Right lung (tissue), 5 donors: ENCODE data around the gene AMPH. TPM values are rescaled to one million over a fixed set of nuclear protein-coding genes. Genes with fewer than 3 reads are reported as not detected.

ENCODE experiments used
- DNase-seq, 2 donors: peaks; one replicate each; pipeline ENCODE4 v3.0.0-alpha.2; 2013
- polyA plus RNA-seq, 5 donors: library from polyadenylated mRNA; unstranded; fragments of 120-200 nt; gene quantifications; one replicate each; pipeline versions ENCODE4 v1.2.1 to v1.2.3, GENCODE V29; 2013; ENCODE audit warnings: inconsistent platforms in 1 of 5, low replicate concordance in 1 of 5; ENCODE audit not compliant: insufficient read length in 5 of 5, insufficient read depth in 1 of 5

AMPH gene
- polyA plus RNA-seq, 5 donors: 9.5 to 12.9 (median 11.4) TPM

DNA sequence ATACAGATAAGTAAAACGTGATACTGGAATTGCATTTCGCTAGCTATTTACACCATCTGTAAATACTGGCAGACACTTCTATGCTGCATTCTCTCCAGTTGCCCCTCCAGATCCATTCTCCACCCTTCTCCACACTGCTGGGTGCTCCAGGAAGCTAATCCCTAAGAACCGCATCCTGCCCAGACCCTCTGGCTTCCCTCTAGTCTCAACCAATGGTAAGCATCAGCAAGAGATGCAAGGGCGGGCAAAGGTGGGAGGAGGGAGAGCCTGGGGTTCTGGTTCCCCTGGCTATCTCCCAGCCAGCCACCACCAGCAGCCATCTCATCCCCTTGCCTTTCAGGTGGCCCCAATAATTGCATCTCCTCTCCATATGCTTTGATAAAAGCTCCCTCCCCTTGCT is 84.4 kb downstream of the AMPH start:
- DNase-seq: no peak

DNA sequence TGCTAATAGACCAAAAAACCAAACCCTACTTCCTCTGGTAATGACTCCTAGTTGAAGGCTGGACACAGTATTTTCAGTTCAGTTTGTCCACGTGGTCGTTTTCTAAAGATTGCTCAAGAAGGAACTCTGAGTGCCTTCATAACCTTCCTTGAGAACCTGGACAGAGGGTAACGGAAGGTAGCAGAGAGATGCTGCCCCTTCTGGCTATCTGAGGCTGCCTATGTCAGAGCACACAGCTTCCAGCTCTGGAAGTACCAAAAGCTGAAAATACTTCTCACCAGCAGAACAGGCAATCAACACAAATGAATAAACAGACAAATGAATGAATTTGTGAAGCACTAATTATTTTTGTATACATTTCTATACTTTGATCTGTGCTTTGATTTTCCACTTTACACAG is 85.2 kb downstream of the AMPH start:
- DNase-seq: no peak

DNA sequence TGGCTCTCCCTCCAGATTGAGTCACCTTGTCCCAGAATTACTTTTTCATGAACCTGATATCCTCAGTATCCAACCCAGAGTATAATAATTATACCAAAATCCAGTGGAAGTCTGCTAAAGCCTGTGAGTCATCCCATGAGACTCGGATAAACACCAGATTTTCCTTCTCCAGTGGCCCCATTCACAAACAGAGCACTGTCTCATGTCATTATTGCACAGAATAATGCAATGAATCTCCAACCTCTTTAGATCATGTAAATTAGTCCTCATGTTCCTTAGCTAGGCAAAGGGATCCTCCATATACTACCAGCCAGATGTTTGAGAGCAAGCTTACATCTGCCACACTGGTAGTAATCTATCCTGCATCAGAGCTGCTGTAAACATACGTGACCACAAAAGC is 89.0 kb downstream of the AMPH start:
- no peak for DNase-seq

DNA sequence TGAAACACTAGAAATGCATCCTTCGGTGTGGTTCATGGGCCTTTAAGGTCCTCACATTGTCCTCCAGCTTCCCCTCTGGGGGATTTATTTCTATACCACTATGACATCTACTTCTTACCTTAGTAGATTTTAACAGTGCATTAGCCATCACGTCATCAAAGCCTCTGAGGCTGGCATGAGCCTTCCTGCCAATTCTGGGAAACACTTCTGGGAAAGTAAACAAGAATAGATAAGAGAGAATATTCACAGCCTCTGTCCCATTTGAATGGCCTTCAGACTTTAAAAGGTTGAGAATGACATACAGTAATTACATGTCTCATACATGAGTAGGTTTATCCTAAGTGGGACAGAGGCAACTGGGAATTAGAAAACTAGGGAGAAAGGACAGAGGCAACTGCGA is 89.7 kb downstream of the AMPH start:
- no peak for DNase-seq

DNA sequence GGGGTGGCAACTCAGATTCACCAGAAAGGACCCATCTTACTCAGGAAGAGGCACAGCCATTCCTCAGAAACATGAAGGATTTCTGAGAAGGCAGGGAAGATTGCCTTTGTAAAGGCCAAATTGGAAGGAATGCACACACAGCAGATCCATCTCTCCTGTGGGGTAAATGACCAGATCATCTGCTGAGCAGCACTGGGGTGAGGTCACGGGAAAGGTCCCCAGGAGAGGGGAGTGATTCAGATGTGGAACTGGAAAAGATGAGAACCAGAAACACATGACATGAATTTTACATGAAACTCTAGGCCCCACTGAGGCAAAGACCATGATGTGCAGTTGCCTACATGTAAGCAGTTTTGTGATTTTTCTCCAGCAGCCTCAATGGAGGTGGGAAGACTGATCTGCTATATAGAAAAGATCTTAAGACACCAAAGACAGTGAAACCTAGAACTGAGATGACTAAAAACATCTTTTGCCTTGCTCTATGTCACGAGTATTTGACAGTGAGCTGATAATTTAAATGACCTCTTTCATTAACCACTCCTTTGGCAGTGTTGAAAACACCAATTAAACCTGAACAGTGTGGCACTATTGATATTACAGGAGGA is 91.6 kb downstream of the AMPH start:
- DNase-seq: no peak

DNA sequence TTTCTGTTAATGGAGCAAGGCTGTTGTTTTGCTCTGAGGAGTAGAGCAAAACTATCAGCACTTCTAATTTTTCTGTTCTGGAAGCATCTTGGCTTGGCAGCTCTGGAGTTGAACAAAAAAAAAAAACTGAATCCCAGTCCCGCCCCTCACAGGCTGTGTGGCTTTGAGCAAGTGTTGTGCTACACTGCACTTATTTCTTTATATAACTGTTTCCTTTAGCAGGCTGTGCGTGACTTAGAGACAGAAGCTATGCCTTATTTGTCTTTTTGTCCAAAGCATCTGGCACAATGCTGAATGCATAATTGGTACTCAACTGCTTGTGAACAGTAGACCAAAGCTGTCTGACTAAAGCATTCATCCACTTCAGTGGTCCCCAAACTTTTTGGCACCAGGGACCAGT is 96.1 kb downstream of the AMPH start:
- no peak for DNase-seq

DNA sequence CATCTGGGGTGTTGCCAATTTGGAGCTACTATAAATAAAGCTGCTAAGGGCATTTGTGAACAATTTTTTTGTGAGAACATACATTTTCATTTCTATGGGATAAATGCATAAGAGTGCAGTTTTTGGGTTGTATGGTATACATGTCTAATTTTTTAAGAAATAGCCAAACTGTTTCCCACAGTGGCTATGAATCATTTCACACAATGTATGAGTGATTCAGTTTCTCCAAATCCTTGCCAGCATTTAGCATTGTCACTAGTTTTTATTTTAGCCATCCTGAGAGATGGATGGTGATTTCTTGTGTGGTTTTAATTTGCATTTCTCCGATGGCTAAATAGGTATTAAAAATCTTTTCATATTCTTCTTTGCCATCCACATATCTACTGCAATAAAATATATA is 105.3 kb downstream of the AMPH start:
- DNase-seq: no peak

DNA sequence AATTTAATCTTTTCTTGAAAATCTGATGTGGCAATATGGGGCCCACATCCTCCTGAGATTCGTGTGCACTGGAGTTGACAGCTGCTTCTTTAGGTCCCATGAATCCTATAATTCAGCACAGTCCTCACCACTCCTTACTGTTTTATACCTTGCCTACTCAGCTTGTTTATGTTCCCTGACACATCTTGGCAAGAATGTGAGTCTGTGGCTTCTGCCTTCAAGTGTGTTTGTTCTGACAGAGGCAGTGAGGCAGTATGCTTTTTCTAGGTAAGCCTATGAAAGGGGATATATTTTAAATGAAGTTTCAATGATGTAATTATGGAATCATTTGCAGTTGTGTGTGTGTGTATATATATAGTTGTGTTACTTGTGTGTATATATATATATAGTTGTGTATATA is 106.4 kb downstream of the AMPH start:
- DNase-seq: no peak

DNA sequence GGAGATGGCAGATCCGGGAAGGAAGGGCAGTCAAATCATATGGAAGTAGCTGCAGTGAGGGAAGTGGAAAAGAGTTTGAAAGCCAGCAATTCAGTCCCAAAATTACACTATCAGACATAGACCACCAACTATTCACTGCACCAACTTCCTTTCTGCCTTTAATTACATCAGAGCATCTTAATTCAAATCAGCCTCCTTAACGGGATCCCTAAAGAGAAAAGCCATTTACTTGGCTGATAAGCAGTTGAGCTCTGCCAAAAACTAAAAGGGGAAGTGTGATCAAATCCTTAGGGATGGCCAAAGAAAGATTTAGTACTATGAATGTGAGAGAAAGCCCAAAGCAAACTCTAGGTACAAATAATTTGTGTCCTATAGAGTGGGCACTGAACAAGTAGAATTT is 110.4 kb downstream of the AMPH start:
- no peak for DNase-seq

DNA sequence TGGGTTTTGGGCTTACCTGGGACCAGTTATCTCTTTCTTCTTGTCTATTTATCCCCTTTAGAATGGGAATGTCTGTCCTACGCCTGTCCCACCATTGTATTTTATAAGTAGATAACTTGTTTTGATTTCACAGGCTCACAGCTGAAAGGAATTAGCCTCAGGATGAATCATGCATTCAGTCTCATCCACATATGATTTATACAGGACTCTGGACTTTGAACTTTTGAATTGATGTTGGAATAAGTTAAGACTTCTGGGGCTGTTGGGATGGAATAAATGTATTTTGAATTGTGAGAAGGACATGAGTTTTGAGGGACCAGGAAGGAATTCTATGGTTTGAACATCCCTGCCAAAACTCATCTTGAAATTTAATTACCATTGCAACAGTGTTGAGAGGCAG is 112.6 kb downstream of the AMPH start:
- no peak for DNase-seq

DNA sequence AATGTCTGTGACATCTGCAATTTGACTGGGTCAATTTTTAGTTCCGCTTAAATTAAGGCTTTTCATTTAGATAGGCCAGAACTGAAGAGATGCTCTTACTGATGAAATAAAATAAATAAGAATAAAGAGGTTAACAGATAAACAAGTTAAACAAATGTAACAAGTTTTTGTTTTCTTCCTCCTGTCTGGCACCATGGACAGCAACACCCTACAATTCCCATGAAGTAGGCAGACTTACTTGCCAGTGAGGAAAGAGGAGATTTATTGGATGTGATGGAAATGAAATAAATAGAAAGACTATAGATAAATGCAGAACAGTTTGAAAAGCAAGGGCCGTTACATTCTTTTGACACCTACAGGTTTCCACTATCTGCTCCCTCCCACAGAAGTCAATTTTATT is 118.5 kb downstream of the AMPH start:
- DNase-seq: no peak

DNA sequence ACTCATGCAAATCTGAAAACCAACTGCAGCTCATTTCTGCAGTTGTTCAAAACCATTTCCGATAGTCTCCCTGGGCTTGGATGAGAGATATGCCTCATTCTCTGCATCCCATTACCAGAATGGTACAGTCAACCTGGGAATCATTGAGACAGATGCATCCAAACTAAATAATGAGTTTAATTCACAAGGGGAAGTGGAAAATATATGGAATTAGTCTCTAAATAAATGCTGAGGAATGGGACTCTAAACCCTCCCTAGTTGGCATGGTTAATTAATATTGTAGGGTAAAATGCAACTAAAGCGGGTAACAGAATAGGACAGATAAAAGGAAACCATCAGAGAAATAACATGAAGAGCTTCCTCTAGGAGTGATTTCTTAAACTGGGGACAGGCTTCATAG is 118.9 kb downstream of the AMPH start:
- DNase-seq: no peak

DNA sequence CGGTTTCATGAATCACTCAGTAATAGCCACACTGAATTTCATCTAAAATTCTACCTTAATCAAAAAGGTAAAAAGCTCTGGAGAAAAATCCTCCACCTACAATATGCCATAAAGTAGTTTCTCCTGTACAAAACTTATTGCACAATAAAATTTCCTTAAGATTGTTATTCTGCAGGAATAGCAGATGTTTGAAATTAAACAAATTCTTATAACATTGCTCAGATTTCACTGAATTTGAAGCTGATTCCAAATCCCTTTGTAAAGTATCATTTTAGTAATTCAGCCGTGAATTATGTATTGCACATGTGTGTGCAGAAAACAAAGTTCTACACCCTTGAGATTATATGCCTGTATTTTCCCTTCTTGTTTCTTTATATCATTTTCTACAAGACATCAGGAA is 123.8 kb downstream of the AMPH start:
- no peak for DNase-seq

DNA sequence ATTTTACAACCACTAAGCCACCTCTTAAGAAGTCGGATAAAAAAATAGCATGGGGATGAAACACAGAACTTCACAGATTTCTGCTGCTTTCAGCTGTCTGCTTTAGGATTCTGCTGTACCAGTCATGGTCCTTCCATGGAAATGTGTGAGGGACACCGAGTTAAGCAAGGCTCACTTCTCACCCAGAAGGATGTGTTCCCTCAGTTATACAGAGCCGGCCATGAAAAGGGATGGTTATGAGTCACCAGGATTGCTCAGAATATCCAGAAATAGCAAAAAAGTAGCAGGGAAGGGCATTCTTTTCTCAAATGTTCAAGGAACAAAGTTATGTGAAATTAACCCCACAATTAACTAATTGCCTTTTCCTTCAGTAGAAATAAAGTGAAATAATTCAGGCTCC is 124.4 kb downstream of the AMPH start:
- no peak for DNase-seq

DNA sequence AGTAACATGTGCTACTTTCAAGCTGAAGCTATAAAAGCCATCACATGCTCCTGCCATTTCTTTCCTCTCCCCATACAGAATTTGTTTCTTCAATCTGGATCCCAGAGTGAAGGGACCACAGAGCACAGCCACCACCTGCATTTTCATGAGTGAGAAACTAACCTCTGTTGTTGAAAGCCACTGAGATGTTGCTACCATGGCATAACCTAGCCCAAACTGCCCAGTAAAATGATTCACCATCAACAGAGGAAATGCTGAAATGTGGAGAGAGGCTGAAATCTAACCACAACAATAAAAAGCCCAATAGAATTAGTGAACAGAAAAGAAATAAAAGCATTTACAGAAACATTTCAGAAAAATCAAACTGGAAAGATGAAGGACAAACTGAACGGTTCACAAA is 125.2 kb downstream of the AMPH start:
- no peak for DNase-seq

DNA sequence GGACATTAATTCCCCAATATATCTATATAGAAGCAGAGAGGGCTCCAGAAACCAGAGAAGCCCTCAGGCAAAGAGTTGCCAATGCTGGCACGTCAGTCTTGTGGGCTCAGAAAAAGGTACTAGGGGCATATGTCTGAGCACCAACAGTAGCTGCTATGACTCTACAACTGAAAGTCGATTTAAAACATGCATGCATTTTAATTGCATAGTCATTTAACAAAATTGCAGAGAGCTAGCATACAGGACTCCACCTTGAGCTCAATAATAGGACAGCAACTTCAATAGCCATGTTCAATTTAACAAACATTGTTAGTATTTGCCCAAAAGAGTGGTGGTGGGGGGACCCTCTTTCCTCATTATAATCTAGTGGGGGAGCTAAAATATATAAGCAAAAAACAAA is 126.5 kb downstream of the AMPH start:
- DNase-seq: no peak

DNA sequence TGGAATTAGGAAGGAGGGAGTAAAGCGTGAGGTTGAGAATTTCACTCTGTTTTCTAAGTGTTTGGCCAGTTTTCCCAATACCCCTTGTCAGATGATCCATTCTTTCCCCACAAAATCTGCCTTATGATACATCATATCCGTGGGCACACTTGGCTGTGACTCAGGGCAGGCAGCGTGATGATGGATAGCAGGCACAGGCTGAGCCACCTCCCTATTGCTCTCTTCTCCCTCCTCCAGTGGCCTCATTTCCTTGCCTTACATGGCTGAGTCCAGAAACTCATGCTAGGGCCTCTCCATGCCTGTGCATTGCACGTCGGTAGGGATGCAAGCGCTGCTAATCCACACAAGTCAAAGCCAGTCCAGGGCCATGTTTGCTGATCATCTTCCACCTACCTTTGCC is 128.3 kb downstream of the AMPH start:
- no peak for DNase-seq

DNA sequence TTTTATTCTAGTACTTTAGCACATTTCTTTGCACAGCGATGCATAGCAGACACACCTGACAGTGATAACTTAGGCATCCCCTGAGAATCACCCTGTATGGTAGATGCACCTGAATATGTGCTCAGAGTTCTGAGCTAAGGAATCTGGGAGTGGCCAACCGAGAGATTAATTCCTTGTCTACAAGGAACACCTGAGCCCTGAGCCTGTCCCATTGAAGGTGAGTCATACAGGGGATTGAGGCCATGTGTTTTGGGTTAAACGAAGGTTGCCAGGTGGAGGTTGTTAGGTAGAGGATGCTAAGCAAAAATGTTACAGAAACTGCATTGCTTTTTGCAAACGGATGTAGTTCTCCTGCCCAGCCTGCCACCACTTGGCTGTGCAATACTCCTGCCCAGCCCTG is 128.9 kb downstream of the AMPH start:
- DNase-seq: no peak

DNA sequence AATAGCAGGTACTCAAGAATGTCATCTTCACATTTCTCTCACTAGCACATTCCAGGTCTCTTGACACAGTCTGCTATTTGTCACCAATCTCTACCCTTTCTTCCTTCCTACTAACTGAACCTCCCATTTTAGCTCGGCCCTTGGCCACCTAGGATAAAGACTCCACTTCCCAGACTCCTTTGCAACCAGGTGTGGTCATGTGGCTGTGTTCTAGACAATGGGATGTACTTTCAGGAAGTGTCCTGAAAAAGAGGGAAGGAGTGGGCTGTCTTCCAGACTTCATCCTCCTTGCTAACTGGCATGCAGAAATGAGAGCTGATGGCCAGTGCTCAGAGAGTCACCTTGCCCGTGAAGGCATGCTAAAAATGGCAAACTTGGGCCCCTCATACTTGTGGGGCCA is 139.2 kb downstream of the AMPH start:
- DNase-seq: no peak

DNA sequence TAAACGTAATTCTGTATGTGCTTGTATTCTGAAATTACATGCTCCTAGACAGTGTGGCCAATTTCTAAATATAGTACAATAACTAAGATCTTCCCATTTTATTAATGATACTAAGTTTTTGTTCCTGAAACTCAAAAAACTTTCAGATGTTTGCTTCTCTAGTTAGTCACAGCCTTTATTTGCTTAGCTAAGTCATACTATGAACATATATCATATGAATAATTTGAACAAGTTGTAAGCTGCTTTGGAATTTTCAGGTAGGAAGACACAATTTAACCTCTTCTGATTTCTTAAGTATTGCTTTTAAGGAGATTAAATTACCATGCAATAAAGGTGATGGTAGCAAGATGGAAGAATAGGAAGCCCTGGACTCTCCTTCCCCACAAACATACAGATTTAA is 148.7 kb downstream of the AMPH start:
- DNase-seq: no peak

DNA sequence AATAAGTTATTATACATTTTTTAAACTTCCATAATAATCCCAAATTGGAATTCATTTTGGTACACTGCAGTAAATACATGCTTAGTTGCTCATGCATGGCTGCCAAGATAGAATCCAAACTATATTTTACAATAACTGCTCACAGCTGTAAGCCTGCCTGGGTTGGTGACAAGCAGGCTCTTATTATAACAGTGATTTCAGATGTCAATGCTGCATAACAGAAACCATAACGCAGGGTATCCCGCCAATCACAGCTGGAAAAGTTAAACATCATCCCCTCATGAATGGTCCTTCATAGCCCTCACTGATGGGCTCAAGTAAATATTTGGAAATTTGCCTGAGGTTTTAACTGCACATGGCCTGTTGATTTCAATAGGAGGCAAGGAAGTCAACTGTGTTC is 149.8 kb downstream of the AMPH start:
- no peak for DNase-seq

DNA sequence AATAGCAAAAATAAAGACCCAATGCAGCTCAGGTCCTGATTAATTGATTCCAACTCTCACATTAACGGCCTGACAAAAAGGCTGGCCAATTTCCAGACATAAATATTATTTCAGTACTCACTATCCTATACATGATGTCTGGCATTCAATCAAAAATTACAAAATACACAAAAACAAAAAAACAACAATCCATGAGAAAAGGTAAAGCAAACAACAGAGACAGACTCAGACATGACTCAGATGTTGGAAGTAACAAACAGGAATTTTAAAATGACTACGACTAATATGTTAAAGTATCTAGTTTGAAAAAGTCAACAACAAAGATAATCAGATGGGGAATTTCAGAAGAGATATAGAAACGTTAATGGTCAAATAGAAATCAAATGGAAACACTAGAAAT is 152.8 kb downstream of the AMPH start:
- no peak for DNase-seq

DNA sequence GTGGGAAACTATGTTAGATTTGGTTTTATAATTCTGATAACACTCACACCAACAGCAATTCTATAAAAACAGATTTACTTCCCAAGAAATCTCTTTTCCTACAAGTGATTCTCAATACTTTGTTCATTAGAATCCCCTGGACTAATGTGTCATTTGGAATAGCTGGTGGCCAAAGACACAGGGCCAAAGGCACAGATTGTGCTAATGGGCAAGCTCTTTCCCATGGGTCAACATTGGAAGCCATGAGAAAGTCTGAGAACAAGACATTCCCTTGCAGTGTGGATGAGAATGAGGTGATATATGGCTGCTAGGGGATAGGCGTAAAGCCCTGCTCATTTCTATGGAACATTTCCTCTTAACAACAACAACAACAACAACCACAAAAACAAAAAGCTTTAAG is 153.8 kb downstream of the AMPH start:
- DNase-seq: no peak

DNA sequence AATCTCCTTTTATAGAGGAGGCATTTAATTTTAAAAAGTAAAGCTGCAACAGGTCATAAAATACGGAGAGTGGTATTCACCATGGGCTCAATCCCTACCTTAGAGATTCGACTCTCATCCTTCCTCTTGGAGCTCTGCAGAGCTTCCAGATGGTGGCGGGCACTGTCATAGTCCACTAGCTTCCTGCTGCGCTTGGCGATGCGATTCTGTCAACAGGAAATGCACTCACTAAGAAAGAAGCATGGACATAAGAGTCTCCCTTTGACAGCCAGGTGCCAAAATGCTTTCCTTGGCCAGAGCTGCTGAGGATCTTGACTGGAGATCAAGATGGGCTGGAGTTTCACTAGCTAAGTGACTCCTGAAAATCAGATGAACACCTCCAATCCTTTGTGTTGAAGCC is 154.4 kb downstream of the AMPH start:
- no peak for DNase-seq

DNA sequence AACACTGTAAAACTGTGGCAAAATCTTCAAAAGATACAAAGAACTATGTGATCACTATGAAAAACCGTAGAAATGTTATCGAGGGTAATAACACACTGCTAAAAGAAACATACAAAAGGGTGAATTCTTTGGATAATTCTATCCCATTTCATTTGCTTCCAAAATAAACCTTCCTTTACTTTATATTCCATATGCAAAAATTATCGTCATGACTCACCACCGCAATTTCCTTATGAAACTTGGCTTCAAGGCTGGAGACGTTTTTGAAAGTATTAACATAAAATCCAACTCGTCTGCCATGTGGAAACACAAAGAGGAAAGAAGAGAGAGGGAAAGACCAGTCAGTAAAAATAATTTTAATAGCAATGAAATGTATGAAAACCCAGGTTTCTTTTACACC is 165.2 kb downstream of the AMPH start:
- no peak for DNase-seq
